SKM-1 (cell line): ENCODE data around the gene RPE65.
"Not testable (repeated sequence)": the region's sequence is repeated elsewhere in the genome, so short reads cannot be mapped to it uniquely, and the experiment has no call there.

Experiments used
- DNase-seq: peaks from one replicate; lab custom pipeline; 2025; ENCODE audit not compliant: unreplicated experiment; lab: John Stamatoyannopoulos, UW

Gene RPE65

DNA sequence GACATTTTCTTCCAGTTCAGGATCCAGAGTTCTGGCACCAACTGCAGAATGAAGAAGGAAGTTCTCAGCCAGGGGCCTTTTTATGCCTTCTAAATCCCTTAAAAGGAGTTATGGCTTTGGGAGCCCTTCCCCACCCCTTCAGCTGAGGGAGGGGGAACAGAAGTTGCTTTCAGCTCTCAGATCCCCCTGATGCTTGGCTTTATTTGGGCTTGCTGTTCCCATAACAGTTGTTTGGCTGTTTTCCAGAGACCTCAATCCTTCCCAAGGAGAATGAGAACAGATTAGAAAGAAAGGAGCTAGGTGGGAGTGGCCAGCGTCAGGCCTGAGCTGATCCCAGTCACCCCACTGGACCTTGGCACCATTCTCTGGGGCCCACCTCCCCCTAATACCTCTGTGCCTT lies at the start of gene RPE65:
Gene RPE65 (minus strand): TSS at position 54 of the 400 bp plus-strand sequence. CDS start 49 bp downstream, at position 5.
- DNase-seq: no peak

DNA sequence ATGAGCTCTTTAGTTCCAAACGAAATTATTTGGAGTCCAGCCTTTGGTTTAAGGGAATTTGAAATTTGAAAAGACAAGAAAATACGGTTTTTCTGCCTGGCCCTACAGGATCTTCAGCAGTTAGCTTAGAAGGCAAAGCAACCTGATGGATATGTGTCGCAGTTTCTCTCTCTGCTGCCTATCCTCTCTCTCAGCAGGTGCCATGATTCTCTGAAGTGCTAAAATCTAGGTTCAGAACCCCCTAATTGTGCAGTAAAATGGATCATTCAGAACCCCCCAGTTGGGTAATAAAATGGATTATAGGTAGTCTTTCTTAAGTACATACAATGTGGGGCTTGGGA lies 47.6 kb upstream of the RPE65 start:
- no peak for DNase-seq

DNA sequence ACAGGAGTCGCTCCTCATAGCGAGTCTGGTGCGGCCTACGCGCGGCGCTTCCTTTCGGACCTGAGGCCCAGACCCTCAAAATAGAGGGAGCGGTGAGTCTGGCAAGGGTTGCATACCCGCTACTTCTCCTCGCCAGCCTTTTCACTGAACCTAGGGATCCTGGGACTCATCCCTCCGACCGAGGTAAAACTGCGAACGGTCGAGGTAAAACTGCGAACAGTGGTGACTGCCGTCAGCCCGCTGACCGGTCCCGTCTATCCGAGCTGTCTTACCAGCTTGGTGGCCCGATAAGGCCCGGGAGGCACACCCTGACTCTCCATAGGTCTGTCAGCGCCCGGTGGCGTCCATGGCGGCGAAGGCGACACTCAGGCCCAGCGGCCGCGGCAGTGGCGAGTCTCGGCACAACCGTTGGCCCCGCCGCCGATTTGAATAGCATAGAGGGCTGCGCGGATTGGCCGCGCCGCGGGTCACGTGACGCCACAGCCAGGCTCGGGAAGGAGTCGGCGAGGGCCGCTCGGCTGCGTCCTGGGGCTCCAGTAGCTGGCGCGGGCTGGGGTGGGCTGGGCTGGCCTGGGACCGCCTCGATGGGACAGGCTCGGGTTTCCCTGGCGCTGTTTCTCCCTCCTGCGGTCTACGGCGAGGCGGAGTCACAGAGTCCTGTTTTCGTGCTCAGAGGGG lies 47.1 kb upstream of the RPE65 start, which contains the start of gene DEPDC1:
Gene DEPDC1 (minus strand): TSS at position 403 of the 678 bp plus-strand sequence. CDS start 83 bp downstream, at position 320.
- peak; percentile 72 for DNase-seq

DNA sequence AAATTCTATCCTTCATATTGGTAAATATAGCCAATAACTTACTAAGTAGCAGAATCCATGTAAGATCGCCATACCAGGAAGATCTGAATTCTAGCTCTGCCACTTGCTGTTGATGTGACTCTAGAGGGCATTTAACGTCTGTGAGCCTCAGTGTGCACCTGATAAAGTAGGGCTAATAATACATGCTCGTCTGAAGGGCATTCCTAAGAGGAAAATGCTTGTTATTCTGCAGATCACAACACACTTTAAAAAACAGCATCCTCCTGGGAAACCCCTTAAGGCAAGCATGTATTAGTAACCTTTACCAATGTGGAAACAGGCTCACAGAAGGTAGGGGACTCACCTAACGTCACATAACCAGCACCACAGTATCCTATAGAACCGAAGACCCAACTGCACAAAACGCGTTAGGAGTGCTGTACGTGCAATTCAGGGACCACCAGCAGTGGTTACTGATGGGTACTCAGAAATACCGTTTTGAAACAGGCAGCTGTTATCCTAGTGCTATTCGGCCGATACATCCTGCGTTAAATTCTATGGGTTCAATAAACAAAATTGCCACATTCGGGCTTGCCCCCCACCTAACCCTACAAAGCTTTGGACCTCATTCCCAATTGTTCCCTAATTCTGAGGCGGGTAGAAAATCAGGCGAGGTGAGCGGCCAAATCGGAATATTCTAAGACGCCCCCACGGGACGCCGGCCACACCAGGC lies 46.4 kb upstream of the RPE65 start:
- no peak for DNase-seq

DNA sequence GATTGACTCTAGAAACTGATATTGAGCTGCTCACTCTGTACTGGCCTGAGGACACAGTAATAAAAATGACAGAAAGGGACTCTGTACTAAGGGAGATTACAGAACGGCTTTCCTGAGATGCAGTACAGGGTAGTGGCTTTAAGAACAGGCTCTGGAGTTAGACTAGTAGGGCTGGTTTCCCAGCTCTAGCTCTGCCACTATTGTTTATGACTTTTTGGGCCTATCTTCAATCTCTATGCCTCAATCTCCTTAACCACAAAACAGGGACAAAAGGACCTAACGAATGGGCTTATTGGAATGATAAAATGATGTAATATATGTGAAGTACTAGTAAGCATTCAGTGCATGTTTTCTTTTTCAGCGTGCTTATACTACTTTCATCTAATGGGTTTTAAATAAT lies 45.8 kb upstream of the RPE65 start:
- no peak for DNase-seq

DNA sequence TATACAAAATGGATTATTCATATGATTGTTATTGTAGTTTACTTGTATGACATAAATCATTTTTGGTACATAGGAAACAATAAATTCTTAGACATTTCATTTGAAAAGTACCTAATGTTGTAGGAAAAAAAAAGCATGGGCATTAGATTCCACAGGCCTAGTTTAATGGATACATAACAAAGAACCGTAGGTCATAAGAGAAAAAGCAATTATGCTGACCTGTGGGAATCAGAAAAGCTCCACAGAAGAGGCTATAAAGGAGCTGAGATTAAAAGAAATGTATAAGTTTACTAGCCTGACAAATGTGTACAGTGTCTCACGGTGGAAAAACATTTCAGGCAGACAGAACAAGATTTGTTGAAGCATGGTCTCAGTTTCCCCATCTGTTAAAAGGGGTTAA lies 43.4 kb upstream of the RPE65 start:
- no peak for DNase-seq

DNA sequence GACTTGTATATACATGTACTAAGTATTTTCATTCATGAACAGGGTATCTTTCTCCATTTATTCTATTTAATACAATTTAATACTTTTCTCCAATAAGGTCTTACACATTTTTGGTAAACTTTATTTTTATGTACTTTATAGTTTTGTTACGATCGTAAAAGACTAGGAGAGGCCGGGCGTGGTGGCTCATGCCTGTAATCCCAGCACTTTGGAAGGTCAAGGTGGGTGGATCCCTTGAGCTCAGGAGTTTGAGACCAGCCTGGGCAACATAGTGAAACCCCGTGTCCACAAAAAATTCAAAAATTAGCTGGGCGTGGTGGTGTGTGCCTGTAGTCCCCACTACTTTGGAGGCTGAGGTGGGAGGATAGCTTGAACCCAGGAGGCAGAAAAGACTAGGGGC lies 42.5 kb upstream of the RPE65 start:
- not testable (repeated sequence) for DNase-seq

DNA sequence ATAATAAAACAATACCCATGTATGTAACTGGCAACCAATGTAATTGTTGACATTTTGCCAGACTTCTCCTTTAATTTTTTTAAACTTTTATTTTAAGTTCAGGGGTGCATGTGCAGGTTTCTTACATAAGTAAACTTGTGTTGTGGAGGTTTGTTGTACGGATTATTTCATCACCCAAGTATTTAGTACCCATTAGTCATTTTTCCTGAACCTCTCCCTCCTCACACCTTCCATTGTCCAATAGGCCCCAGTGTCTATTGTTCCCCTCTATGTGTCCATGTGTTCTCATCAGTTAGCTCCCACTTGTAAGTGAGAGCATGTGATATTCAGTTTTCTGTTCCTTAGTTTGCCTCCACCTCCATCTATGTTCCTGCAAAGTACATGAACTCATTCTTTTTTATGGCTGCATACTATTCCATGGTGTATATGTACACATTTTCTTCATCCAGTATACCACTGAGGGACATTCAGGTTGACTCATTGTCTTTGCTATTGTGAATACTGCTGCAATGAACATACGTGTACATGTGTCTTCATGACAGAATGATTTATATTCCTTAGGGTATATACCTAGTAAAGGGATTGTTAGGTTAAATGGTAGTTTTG lies 40.4 kb upstream of the RPE65 start:
- no peak for DNase-seq

DNA sequence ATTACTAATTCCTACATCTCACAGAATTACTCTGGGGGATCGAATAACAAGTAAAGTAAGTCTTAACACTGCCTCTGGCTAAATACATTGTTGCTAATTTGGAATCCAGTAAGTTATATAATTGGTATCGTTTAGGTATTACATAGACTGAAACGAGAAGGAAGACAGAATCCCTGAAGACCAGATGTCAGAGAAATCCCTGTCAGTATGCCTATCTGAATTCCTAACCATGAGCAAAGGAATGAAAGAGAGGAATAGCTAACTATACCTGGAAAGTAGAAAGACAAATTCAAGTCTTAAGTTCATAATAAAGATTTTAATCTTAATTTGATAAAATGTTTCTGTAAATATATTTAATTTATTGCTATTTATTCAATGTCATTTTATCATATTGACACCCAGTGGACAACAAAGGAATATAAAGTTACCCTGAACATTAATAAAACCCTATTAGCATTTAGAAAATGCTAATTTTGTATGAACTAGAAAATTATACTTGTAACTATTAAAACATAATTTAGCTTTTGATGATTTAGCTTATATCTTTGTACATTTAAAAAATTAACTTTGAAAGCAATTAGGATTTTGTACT lies 35.8 kb upstream of the RPE65 start:
- DNase-seq: no peak

DNA sequence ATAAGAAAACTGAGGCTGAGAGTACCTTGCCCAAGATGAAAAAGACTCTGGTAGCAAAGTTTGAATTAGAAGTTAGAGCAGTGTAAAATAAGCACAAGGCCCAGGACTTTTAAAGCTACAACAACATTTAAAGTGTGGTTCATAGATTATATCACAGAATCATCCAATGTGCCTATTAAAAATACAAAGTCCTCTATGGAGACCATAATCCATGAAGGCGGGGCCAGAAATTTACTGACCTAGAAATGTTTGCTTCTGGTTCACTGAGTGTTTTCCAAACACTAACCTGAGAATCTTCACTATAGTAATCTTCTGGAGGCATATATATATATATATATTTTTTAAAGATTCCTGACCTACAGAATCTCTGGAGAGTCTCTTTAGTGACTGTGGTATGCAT lies 34.9 kb upstream of the RPE65 start:
- DNase-seq: no peak

DNA sequence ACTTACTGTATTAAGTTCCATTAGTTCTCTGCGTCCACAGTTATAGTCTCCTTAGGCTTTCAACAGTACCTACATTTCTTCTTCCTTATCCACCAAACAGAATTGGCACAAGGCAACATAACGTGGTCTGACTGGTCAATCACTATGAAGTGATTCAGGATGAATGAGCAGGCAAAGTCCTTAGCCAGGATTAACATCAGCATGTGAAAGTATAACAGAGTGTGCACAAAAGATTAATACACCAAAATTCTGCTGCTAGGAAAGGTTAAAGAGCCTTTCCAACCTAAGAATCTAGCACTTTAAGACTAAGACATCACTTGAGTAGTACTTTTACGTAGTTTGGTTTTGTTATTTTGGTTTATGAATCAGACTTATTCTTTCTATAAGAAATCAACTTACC lies 31.3 kb upstream of the RPE65 start:
- no peak for DNase-seq

DNA sequence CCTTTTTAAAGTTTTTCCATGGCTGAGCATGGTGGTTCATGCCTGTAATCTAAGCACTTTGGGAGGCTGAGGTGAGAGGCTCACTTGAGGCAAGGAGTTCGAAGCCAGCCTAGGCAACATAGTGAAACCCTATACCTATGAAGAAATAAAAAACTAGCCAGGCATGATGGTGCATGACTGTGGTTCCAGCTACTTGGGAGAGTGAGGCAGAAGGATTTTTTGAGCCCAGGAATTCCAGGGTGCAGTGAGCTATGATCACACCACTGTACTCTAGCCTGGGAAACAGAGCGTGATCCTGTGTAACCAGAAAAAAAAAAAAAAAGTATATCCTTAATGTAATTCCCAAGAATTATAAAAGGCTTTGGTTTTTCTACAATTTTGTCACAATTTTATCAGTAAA lies 29.7 kb upstream of the RPE65 start:
- DNase-seq: no peak

DNA sequence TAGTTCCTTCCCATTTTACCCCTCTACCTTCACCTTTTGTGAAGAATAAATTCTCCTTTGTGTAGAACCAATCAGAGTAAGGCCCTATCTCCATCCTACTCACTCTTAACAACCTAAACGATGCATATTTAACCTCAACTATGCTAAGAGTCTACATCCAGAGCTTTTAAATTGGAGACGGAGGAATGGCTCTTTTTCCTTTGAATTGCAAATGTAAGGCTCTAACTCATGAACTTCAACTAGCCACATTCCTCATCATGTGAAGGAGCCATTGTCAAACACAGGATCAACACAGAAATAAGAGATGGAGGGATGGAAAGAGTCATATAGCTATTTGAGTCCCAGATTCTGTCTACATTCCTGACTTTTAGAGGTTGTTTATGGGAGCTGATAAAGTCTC lies 28.9 kb upstream of the RPE65 start:
- DNase-seq: no peak

DNA sequence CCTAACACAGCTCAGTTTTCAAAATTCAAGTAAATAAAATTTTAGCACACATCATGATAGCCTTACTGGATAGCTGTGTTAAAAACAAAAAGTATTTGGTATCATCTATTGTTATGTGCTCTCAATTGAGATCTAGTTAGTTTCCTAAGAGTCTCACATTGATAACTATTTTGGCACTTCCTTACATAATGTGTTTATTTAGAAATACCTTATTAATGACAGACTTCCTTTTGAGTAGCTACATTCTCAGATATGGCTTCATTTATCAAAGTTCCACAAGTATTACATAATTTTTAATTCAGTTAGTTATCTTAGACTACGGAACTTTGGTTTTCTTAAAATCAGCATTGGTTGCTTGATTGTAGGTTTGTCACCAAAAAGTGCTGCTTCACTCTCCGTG lies 26.9 kb upstream of the RPE65 start:
- DNase-seq: not testable (repeated sequence)

DNA sequence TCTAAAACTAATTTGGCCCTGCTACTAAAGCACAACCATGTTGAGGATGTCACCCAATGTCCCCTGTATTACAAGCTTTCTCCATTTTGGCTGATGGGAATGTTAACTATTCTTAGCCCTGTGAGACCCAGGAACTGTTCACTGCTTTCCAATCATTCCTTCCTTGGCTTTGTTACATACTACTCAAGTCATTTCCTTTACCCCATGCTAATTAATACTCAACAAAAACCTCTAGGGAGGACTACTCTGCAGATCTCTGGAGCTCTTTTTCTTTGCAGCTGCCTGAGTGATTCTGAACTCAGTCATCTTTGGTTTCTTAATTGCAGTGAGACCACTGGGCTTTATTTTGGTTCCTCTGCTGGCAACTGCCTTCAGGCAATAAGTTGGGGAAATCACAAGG lies 23.3 kb upstream of the RPE65 start:
- DNase-seq: no peak

DNA sequence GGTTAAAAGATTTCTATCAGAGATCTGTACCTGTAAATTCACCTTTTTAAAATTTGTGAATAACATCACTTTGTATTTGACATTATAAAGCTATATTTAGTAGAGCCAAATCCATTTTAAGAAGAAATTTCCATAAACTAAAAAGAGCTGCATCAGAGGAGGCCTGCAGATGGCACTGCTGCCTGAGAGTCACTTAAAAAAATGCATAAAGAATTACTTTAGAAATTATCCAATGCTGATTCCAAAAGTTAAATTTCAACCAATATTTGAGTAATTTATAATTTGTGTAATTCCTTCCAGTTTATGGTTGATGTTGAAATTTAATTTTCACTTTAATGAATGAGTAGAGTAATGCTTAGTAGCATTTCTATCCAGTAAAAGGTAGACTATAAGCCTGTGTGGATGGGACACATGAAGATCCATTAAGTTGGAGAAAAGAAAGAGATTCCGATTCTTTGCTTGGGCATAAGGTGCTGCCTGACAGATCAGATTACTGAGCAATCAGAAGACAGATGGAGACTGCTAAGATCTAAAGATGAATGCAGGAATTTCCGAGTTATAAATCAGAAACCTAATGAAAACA lies 20.7 kb upstream of the RPE65 start:
- no peak for DNase-seq

DNA sequence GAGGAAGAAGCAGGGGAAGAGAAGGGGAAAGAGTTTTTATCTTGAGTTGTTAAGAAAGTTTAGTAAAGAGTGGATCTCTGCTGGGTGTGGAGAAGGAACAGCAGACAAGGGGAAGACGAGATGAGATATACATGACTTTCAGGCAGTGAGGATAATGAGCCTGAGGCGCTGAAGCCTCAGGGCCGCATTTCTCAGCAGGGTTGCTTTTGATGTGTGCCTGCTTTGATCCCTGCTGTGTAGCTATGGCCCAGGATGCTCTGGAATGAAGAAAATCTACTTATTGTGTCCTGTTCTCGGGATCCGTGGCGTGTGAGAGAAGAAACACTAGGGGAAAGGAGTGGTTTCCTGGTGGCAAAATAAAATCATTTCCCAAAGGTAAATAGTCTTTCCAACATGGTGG lies 15.1 kb upstream of the RPE65 start:
- no peak for DNase-seq

DNA sequence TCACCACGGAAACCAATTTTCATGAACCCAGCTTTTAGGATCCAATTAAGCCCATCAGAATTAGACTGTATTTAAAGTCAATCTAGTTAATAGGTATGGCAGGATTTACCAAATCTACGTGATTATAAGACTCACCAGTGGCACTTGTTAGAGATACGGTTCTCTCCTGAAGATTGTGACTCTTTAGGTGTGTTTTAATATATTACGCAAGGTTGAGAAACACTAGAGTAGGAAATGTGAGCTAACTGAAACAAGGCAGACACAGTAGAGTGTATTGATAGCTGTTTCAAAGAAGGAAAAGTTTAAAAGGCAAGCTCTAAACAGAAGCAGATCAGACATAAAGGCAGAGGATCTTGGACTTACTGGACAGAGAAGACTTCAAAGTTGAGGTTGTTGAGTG lies 11.2 kb upstream of the RPE65 start:
- no peak for DNase-seq

DNA sequence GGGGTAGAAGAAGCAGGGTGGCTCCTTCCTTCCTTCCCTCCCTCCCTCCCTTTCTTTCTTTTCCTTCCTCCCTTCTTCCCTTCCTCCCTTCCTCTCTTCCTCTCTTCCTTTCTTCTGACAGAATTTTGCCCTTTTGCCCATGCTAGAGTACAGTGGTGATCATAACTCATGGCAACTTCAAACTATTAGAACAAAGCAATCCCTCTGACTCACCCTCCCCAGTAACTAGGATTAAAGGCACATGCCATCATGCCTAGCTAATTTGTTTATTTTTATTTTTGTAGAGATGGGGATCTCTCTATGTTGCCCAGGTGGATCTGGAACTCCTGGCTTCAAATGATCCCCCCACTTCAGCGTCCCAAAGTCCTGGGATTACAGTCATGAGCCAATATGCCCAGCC lies 10.0 kb upstream of the RPE65 start:
- no peak for DNase-seq

DNA sequence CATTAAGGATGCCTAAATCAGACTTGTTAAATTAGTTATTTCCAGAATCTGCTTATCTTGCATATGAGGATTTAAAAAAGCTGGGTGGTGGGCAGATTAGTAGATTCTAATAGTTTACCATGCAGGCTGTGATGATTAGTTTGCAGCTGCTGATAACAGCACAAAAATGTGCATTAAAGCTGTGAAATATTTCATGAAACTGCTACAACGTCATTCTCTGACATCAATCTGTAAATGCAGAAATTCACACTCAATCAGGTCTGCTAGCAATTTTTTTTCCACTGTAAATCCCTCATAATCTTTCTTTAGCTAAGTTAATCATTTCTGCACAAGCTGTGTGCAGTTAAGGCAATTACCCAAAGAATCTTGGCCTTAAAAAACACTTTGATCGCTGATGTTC lies 9.3 kb upstream of the RPE65 start:
- DNase-seq: no peak

DNA sequence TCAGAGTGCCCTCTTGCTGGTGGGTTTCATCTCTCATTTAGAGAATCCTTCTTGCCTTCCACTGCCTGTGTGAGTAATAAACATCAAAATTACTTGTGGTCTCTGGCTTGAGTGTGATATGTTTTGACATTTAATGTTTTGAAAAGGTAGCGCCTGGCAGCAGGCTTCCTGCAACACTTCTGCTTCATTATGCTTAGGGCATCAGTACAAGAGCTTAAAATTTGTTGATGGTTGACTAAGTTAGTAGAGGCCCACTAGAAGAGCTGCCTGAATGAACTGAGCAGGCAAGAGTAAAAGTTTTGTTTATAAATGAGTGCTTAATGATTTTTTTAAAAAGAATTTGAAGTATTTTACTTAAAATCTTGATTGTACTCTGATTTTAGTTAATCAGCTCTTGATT lies 6.4 kb upstream of the RPE65 start:
- no peak for DNase-seq

DNA sequence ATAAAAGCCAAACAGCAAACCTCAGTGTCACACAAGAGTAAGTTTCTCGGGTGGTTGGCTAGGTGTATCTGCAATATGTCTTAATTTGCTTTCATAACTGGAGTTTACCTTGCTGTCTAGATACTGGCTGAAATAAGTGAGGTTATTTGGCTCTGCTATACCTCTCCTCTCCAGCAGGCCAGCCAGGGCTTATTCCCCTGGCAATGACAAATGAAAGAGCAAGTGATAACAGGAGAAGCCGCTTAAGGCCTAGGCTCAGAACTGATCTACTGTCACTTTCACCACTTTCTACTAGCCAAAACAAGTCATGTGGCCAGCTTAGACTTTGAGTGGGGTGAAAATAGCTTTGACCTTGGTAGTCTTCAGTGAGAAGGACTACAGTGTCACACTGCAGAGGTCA lies 4.8 kb upstream of the RPE65 start:
- no peak for DNase-seq
